HepG2 (cell line): ENCODE data around the gene FGF19. TPM values are rescaled to one million over a fixed set of nuclear protein-coding genes. Genes with fewer than 3 reads are reported as not detected.

Source experiments
- GATAD2A ChIP-seq: IDR thresholded peaks from 2 replicates; pipeline ENCODE4 v1.6.1; 2016
- MAFK ChIP-seq, 2 experiments: IDR thresholded peaks in 1 of 2; conservative IDR thresholded peaks in 1 of 2; 2 replicates each; pipeline ENCODE4 v1.6.1; 2011; ENCODE audit warnings: improper control_type of control experiment in 2 of 2, low read length in 2 of 2
- YEATS4 ChIP-seq: sonication (generic); formaldehyde crosslinking; IDR thresholded peaks from 2 replicates; pipeline ENCODE4 v1.4.0; 2020; ENCODE audit warnings: missing genetic modification reagents, borderline replicate concordance
- ZNF343 ChIP-seq: sonication (generic); formaldehyde crosslinking; IDR thresholded peaks from 2 replicates; pipeline ENCODE4 v1.4.0; 2020; ENCODE audit warnings: mild to moderate bottlenecking, missing genetic modification reagents
- ZNF501 ChIP-seq: sonication (generic); formaldehyde crosslinking; IDR thresholded peaks from 2 replicates; pipeline ENCODE4 v1.5.1; 2020; ENCODE audit warnings: mild to moderate bottlenecking, moderate library complexity, missing genetic modification reagents
- ZSCAN20 ChIP-seq: sonication (generic); formaldehyde crosslinking; IDR thresholded peaks from 2 replicates; pipeline ENCODE4 v1.4.0; 2020; ENCODE audit warnings: missing genetic modification reagents, mild to moderate bottlenecking, borderline replicate concordance
- polyA plus RNA-seq, 8 experiments: library from polyadenylated mRNA; depleted of rRNA in 3 of 8; stranded (reverse) in 7 of 8; unstranded in 1 of 8; fragments of >200 nt; fragmentation: Illumina TruSeq in 4 of 8; extraction: Trizol in 4 of 8; gene quantifications; 2 replicates each; pipeline versions ENCODE4 v1.2.1 to v1.2.3, GENCODE V29; 2011 to 2016; ENCODE audit warnings: low read depth in 4 of 8, missing spikeins in 1 of 8, mixed read lengths in 1 of 8; ENCODE audit not compliant: insufficient read depth in 1 of 8
- total RNA-seq, 5 experiments: library from RNA; depleted of rRNA; stranded (reverse); fragments of >200 nt; fragmentation: Illumina TruSeq; extraction: Trizol; gene quantifications; 2 replicates each; pipeline ENCODE4 v1.2.3, GENCODE V29; 2016; ENCODE audit warnings: low read depth in 1 of 5
- TF ChIP-seq, protein P1 (sequence below): sonication (generic); formaldehyde crosslinking; IDR thresholded peaks from 2 replicates; pipeline ENCODE4 v1.4.0; 2020; ENCODE audit warnings: missing genetic modification reagents
- TF ChIP-seq, protein P2 (sequence below): sonication (generic); formaldehyde crosslinking; conservative IDR thresholded peaks from 2 replicates; pipeline ENCODE4 v1.4.0; 2020; ENCODE audit warnings: mild to moderate bottlenecking, missing genetic modification reagents, moderate library complexity
- TF ChIP-seq, protein P3 (sequence below): IDR thresholded peaks from 2 replicates; pipeline ENCODE4 v1.6.1; 2012; ENCODE audit warnings: low read depth, low read length, improper control_type of control experiment

Gene FGF19
- total and polyA plus RNA-seq, 2 of the 13 experiments (the other 11 are each of a cell fraction or from before 2014, with no cell fraction given): 0.07 TPM; not detected in 1

- TF ChIP-seq, protein P1, sequence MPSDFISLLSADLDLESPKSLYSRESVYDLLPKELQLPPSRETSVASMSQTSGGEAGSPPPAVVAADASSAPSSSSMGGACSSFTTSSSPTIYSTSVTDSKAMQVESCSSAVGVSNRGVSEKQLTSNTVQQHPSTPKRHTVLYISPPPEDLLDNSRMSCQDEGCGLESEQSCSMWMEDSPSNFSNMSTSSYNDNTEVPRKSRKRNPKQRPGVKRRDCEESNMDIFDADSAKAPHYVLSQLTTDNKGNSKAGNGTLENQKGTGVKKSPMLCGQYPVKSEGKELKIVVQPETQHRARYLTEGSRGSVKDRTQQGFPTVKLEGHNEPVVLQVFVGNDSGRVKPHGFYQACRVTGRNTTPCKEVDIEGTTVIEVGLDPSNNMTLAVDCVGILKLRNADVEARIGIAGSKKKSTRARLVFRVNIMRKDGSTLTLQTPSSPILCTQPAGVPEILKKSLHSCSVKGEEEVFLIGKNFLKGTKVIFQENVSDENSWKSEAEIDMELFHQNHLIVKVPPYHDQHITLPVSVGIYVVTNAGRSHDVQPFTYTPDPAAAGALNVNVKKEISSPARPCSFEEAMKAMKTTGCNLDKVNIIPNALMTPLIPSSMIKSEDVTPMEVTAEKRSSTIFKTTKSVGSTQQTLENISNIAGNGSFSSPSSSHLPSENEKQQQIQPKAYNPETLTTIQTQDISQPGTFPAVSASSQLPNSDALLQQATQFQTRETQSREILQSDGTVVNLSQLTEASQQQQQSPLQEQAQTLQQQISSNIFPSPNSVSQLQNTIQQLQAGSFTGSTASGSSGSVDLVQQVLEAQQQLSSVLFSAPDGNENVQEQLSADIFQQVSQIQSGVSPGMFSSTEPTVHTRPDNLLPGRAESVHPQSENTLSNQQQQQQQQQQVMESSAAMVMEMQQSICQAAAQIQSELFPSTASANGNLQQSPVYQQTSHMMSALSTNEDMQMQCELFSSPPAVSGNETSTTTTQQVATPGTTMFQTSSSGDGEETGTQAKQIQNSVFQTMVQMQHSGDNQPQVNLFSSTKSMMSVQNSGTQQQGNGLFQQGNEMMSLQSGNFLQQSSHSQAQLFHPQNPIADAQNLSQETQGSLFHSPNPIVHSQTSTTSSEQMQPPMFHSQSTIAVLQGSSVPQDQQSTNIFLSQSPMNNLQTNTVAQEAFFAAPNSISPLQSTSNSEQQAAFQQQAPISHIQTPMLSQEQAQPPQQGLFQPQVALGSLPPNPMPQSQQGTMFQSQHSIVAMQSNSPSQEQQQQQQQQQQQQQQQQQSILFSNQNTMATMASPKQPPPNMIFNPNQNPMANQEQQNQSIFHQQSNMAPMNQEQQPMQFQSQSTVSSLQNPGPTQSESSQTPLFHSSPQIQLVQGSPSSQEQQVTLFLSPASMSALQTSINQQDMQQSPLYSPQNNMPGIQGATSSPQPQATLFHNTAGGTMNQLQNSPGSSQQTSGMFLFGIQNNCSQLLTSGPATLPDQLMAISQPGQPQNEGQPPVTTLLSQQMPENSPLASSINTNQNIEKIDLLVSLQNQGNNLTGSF (CRISPR knock-in tag): no peak
- no peak for TF ChIP-seq ZSCAN20
- TF ChIP-seq, protein P2, sequence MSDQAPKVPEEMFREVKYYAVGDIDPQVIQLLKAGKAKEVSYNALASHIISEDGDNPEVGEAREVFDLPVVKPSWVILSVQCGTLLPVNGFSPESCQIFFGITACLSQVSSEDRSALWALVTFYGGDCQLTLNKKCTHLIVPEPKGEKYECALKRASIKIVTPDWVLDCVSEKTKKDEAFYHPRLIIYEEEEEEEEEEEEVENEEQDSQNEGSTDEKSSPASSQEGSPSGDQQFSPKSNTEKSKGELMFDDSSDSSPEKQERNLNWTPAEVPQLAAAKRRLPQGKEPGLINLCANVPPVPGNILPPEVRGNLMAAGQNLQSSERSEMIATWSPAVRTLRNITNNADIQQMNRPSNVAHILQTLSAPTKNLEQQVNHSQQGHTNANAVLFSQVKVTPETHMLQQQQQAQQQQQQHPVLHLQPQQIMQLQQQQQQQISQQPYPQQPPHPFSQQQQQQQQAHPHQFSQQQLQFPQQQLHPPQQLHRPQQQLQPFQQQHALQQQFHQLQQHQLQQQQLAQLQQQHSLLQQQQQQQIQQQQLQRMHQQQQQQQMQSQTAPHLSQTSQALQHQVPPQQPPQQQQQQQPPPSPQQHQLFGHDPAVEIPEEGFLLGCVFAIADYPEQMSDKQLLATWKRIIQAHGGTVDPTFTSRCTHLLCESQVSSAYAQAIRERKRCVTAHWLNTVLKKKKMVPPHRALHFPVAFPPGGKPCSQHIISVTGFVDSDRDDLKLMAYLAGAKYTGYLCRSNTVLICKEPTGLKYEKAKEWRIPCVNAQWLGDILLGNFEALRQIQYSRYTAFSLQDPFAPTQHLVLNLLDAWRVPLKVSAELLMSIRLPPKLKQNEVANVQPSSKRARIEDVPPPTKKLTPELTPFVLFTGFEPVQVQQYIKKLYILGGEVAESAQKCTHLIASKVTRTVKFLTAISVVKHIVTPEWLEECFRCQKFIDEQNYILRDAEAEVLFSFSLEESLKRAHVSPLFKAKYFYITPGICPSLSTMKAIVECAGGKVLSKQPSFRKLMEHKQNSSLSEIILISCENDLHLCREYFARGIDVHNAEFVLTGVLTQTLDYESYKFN (CRISPR knock-in tag): peak; percentile 72
- TF ChIP-seq, protein P3, sequence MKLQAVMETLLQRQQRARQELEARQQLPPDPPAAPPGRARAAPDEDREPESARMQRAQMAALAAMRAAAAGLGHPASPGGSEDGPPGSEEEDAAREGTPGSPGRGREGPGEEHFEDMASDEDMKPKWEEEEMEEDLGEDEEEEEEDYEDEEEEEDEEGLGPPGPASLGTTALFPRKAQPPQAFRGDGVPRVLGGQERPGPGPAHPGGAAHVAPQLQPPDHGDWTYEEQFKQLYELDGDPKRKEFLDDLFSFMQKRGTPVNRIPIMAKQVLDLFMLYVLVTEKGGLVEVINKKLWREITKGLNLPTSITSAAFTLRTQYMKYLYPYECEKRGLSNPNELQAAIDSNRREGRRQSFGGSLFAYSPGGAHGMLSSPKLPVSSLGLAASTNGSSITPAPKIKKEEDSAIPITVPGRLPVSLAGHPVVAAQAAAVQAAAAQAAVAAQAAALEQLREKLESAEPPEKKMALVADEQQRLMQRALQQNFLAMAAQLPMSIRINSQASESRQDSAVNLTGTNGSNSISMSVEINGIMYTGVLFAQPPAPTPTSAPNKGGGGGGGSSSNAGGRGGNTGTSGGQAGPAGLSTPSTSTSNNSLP: no peak
- no peak for TF ChIP-seq ZNF343
- no peak for TF ChIP-seq MAFK (conservative IDR thresholded peaks at IDR 0.05 in 1 of 2, IDR thresholded peaks at IDR 0.05 in 1 of 2; ENCODE audit: low read length in 2 of 2)
- TF ChIP-seq GATAD2A (CRISPR knock-in tag): peak; percentile 38; the same call in 1 of the 2 replicates
- peak; percentile 57 for TF ChIP-seq ZNF501 (CRISPR knock-in tag)
- no peak for TF ChIP-seq YEATS4 (CRISPR knock-in tag)
These were observed 20.0 kb downstream of the FGF19 start (continued) for GRCh38 chr11:69683764-69684333.
